ENCODE results near the gene TMBIM1.
A peak's percentile ranks its signal among the peaks of the same experiment; 100 is the strongest.
"Not testable (repeated sequence)": the region's sequence is repeated elsewhere in the genome, so short reads cannot be mapped to it uniquely, and the experiment has no call there.

Gene TMBIM1

DNA sequence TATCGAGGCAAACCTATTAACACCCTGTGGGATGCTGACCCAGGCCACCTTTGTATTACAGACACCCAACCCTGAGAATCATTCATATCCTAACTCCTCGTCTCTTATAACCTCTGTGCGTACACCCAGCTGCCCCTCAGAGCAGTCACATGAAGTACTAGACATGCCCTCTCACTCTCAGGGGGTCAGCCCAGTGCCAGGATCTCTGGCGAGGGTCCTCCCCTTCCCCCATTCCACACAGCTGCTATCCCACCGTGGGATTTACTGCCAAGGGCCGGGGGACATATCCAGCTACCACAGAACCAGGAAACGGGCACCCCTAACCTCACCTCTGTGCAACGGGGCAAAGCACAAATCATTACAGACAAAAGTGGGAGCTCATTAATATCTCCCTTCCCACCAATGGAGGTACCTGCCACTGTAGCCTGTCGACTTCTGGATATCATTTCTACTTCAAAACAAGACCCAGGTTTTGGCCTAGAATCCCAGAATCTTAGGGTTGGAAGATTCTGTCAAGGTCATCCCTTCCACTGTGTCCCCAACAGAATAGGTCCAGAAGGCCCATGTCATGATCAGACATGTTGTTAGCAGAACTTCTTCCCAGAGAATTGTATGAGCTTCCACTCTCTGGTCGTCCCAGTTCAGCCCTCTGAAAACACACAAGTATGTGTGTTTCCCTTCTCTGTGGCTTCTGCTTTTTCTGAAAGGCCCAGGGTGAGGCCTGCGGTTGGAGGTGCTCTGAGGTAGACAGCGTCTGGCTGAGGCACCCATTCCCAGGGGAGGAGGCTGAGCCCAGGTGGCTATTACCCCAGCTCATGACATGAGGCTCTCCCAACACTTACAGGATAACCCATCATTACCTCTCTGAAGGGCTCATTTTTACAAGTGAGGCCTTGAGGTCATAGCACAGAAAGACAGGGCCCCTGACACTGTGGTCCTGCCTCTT is 1.7 kb downstream of the TMBIM1 start:
- DNase-seq, result peak; percentile 72

DNA sequence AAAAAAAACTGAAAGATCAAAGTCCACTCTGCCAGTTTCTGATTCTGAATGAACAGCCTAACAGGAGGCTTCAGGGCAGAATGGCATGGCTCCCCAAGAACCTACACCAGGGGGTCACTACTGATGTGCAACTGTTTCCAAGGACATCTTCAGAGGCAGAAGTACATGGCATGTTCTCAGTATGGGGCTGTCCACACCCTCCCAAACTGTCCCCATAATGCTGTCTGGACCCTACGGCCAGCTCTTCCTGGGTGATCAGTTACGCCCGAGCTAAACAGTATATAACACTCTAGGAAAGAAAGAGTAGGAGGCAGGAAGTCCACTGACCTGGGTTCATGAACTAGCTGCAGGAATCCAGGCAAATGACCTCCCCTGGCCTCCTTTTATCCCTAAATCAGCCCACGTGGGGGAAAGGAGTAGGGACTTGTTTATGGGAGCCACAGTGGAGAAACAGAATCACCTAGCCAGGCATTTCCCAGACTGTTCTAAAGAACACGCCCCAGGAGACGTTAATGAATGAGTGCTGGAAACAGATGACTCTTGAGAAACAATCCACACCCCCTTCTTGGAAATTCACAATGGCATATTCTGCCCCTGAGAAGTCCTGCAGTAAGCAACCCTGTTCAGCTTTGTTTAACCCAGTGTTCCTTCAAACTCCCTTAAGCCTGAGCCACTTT is 2.5 kb downstream of the TMBIM1 start:
- DNase-seq, result no peak

GRCh38 chr2:218286570-218287459 is 5.5 kb downstream of the TMBIM1 start:
- DNase-seq, result peak; percentile 91

GRCh38 chr2:218285604-218286003 is 6.7 kb downstream of the TMBIM1 start:
- DNase-seq, result no peak

GRCh38 chr2:218284106-218284811 is 8.0 kb downstream of the TMBIM1 start:
- DNase-seq, result peak; percentile 71

DNA sequence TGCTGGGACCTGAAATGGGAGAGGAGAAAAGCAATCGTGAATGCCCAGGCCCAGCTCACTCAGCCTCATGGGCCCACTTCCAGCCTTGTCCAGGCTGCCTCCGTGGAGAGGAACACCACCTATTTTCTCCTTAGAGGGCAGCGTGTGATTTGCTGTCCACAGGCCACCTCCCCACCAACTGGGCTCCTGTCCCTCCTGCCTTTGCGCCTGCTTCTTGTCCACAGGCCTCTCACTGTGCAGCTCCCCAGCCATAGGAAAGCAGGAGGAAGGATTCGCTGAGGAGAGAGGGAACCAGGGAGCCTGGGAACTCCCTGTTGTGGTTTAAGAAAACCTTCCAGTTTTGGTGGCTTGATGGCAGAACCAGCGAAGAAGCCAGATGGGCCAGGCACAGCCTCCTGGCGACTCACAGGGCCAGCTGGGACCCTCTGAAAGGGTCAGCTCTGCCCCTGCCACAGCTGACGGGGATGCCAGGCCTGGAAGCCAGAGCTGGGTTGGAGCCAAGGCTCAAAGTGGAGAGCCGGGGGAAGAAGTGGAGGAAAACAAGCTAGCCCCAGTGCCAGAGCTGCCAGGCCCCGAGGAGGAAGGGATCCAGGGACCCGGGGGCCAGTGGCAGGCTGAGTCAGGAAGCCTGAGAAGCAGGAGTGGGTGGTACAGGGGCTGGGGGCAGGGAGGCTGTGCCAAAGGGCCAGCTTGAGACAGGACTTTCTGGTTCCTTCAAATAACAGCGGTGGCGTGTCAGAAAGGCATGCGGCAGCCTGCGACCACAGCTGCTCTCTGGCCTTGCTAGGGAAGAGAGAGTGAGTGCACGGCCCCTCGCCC is 9.9 kb downstream of the TMBIM1 start:
- DNase-seq, result no peak

- no peak for DNase-seq
Measured at GRCh38 chr2:218281449-218281848, 10.9 kb downstream of the TMBIM1 start.

DNA sequence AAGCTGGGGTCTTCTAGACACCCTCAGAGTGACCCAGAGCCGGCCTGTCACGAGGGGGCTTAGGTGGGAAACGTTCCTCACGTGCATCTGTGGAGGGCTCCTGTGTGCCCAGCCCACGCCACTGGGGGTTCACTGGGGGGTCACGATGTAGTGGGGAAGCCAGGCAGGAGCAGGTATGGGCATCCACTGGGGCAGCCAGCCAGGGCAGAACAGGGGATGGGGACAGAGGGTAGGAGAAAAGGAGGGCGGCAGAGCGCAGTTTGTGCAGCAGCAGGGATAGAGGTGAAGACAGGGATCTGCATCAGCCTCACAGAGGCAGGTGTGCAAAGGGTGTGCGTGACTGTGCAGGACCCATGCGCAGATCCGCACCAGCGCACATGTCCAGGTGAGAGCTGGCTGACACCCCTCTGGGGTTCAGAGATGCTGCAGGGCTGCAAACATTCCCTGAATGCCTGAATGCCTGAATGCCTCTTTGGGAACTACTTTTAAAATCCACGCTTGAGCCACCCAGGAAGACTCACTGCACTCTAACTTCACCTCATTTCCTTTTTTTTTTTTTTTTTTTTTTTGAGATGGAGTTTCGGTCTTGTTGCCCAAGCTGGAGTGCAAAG is 11.9 kb downstream of the TMBIM1 start:
- no peak for DNase-seq

GRCh38 chr2:218278531-218279360 is 13.6 kb downstream of the TMBIM1 start:
- no peak for DNase-seq

- DNase-seq, result no peak
Measured at GRCh38 chr2:218277921-218278320, 14.4 kb downstream of the TMBIM1 start.

DNA sequence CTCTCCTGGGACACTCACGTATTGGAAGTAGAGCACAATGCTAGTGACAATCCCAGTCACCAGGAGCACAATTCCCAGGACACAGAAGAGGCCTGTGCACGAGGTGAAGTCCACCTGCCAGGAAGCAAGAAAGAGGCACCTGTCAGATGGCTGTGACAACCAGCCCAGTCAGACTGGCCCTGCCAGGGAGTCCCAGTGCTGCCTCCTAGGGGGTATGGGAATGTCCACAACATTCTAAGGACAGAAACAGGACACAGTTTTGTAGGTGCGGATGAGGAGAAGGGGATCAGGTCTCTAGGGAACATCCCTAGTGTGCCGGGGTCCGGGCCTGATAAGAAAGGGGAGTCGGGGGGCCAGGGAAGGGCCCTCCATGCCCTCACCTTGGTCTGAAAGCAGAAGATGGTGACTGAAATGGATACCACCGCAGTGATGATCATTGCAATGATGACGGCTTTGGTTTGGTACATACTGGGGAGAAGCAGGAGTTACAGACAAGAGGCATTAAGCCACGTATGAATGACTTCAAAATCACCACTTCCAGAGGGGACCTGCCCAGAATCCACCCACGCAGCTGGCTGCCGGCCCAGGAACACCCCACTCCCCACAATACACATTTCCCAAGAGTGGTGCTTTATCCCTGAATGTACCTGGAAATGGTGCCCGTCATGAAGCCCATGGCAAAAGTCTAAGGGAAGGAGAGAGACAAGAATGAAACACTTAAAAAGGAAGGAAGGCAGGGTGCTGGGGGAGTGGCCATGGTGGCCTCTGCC is 15.1 kb downstream of the TMBIM1 start:
- DNase-seq, result no peak

DNA sequence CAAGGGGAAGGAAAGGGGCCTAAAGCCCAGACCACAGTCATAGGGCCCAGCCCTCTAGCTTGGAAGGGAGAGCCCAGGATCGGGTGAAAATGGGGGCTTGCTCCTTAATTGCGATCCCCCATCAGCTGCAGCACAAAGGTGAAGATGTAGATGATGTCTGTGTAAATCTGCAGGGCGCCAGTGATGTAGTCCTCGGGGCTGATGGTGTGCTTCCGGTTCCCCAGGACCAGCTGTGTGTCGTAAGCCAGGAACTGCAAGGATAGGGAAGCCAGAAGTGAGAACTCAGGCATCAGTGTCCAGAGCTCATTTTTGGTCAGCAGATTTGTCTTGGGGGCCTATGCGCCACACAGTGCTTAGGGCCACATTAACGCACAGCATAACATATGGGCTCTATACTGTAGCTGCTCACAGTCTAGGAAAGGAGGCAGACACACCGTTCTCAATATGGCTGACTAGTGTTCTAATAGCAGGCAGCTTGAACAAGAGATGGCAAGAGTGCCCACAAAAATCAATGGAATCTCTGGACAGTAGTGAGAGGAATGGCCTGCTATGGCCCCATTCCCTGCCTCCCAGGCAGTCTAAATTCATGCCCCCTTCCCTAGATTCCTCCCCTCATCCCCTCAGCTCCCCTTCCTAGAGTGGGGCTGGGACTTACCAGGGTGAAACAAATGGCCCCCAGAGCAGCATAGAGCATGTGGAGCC is 16.8 kb downstream of the TMBIM1 start:
- DNase-seq, result no peak

DNA sequence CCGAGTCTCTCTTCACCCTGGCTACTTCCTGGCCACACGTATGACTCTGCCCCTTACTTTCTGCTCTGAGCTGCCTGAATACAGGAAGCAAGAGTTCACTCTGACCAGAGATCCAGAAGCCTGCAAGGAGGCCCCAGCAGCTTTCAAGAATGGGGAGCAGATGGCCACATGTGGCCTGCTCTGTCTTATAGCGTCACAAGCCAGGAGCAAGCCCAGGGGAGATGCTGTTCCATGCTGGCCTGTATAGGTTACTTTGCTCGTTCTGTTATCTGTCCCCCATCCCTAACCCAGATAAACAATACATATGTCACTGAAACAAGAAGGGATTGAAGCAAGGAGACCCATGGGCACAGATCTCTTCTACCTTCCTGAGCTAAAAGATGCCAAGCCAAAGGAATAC is 17.7 kb downstream of the TMBIM1 start:
- no peak for DNase-seq

- DNase-seq, result no peak
Measured at GRCh38 chr2:218273908-218274249, 18.4 kb downstream of the TMBIM1 start.

- not testable (repeated sequence) for DNase-seq
Measured at GRCh38 chr2:218273214-218273907, 18.9 kb downstream of the TMBIM1 start.

- peak; percentile 86 for DNase-seq
Measured at GRCh38 chr2:218272531-218273212, 19.6 kb downstream of the TMBIM1 start.

- DNase-seq, result no peak
Measured at GRCh38 chr2:218271865-218272530, 20.3 kb downstream of the TMBIM1 start.

Measured in CD4-positive, alpha-beta T cell treated with Interleukin-12 subunit alpha and Interleukin-12 subunit beta, for 1 hour (primary cell).